Nephron progenitor cell (in vitro differentiated cells): ENCODE measurements around the gene KCNJ15.
A peak's percentile ranks its signal among the peaks of the same experiment; 100 is the strongest.

ENCODE experiments used
- DNase-seq: peaks from one replicate; pipeline ENCODE4 v3.0.0; 2021
- H3K27ac Mint-ChIP-seq: 2 replicates; pipeline ENCODE4 v1.8.0; 2021; ENCODE audit warnings: mild to moderate bottlenecking, moderate library complexity, mixed read lengths
- H3K27me3 Mint-ChIP-seq: 2 replicates; pipeline ENCODE4 v1.8.0; 2021; ENCODE audit warnings: mild to moderate bottlenecking, low read depth, mixed read lengths; ENCODE audit not compliant: poor library complexity
- H3K36me3 Mint-ChIP-seq: 2 replicates; pipeline ENCODE4 v1.8.0; 2021; ENCODE audit warnings: low read depth, mixed read lengths
- H3K4me1 Mint-ChIP-seq: 2 replicates; pipeline ENCODE4 v1.8.0; 2021; ENCODE audit warnings: mixed read lengths
- H3K4me3 Mint-ChIP-seq: 2 replicates; pipeline ENCODE4 v1.8.0; 2021; ENCODE audit warnings: mild to moderate bottlenecking, moderate library complexity, mixed read lengths
- H3K9me3 Mint-ChIP-seq: 2 replicates; pipeline ENCODE4 v1.8.0; 2021; ENCODE audit warnings: mild to moderate bottlenecking, moderate library complexity, mixed read lengths
- TF ChIP-seq, protein P1 (sequence below): fragments of 200-600 bp; sonication (generic); IDR thresholded peaks from 2 replicates; pipeline ENCODE4 v1.5.0; 2021; ENCODE audit warnings: antibody characterized with exemption

The KCNJ15 gene

DNA sequence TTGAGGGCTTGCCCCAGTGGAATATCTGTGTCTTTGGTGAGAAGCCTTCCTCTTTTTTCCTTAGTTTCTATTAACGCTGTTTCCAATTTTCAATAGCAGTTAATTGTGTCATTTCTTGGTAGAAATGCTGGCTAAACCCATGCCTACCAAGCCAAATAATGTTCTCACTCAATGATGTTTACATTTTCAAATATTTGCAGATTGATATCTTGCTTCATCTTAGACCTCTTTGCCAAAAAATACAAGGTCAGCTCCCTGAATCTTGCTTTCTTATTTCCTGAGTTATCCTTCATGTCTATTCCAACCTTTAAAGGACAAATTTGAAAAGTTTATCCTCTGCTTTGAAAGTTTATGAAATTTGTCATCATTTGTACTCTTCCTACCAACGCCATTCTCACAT is 5.1 kb downstream of the KCNJ15 start:
- peaks cover 7% of the 10 kb centered on the region for H3K27me3 Mint-ChIP-seq
- TF ChIP-seq, protein P1, sequence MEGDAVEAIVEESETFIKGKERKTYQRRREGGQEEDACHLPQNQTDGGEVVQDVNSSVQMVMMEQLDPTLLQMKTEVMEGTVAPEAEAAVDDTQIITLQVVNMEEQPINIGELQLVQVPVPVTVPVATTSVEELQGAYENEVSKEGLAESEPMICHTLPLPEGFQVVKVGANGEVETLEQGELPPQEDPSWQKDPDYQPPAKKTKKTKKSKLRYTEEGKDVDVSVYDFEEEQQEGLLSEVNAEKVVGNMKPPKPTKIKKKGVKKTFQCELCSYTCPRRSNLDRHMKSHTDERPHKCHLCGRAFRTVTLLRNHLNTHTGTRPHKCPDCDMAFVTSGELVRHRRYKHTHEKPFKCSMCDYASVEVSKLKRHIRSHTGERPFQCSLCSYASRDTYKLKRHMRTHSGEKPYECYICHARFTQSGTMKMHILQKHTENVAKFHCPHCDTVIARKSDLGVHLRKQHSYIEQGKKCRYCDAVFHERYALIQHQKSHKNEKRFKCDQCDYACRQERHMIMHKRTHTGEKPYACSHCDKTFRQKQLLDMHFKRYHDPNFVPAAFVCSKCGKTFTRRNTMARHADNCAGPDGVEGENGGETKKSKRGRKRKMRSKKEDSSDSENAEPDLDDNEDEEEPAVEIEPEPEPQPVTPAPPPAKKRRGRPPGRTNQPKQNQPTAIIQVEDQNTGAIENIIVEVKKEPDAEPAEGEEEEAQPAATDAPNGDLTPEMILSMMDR, result no peak
- peaks cover 11% of the 10 kb centered on the region for H3K4me1 Mint-ChIP-seq
- no peak overlapping the region for H3K4me3 Mint-ChIP-seq
- no peaks in the 10 kb centered on the region for H3K36me3 Mint-ChIP-seq
- no peak overlapping the region for H3K27ac Mint-ChIP-seq
- no peaks in the 10 kb centered on the region for H3K9me3 Mint-ChIP-seq
- no peak for DNase-seq

GRCh38 chr21:38263493-38263892 is 6.7 kb downstream of the KCNJ15 start:
- no peak for DNase-seq
- Mint-ChIP-seq H3K27ac (peak overlapping the region; percentile 50), H3K27me3 (peaks cover 8% of the 10 kb centered on the region), H3K4me1 (peaks cover 15% of the 10 kb centered on the region), H3K4me3 (no peak overlapping the region), H3K9me3 (no peaks in the 10 kb centered on the region), H3K36me3 (no peaks in the 10 kb centered on the region)
- TF ChIP-seq, protein P1, result no peak

- DNase-seq, result no peak
- peaks cover 4% of the 10 kb centered on the region for H3K27me3 Mint-ChIP-seq
- TF ChIP-seq, protein P1, result no peak
- peaks cover 15% of the 10 kb centered on the region for H3K4me1 Mint-ChIP-seq
- H3K4me3 Mint-ChIP-seq, result no peak overlapping the region
- no peaks in the 10 kb centered on the region for H3K9me3 Mint-ChIP-seq
- H3K27ac Mint-ChIP-seq, result no peak overlapping the region
- H3K36me3 Mint-ChIP-seq, result no peaks in the 10 kb centered on the region
Observed at GRCh38 chr21:38264571-38264970, 7.8 kb downstream of the KCNJ15 start.

GRCh38 chr21:38265166-38265565 is 8.4 kb downstream of the KCNJ15 start:
- TF ChIP-seq, protein P1, result no peak
- no peak for DNase-seq
- Mint-ChIP-seq H3K36me3 (no peaks in the 10 kb centered on the region), H3K4me1 (peaks cover 20% of the 10 kb centered on the region), H3K27me3 (peaks cover 7% of the 10 kb centered on the region), H3K9me3 (no peaks in the 10 kb centered on the region), H3K4me3 (no peak overlapping the region), H3K27ac (no peak overlapping the region)

GRCh38 chr21:38266732-38267131 is 9.9 kb downstream of the KCNJ15 start:
- Mint-ChIP-seq H3K4me3 (no peak overlapping the region), H3K27me3 (peaks cover 7% of the 10 kb centered on the region), H3K36me3 (no peaks in the 10 kb centered on the region), H3K9me3 (no peaks in the 10 kb centered on the region), H3K27ac (no peak overlapping the region), H3K4me1 (peaks cover 21% of the 10 kb centered on the region)
- TF ChIP-seq, protein P1, result no peak
- no peak for DNase-seq

DNA sequence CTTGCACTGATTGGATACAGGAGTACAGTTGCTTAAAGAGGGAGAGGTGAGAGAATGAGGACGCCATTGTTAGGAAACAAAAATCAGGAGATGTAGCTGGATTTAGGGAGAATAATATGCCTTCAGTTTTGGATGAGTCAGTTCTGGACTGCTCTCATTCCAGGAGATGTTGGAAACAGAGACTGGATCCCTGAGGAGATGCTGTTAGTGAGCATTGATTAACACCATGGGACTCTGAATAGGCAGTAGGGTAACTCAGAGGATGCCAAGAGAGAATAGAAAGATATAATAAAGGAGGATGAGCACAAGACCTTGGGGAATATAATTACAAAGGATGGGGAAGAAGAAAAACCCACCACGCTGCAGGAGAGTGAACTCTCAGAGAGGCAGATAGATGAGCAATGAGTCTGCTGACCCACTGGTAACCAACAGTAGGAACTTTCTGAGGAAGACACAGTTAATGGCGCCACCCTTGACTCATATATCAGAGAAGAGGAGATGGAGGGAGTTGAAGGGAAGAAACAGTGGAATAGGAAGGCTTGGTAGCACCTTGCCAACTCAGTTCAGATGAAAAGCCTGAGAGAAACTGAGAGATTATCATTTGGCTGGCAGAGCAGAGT is 10.5 kb downstream of the KCNJ15 start:
- Mint-ChIP-seq H3K4me3 (no peak overlapping the region), H3K27ac (no peak overlapping the region)

More for the DNA sequence above, 10.5 kb downstream of the KCNJ15 start:
- Mint-ChIP-seq H3K4me1 (peaks cover 21% of the 10 kb centered on the region), H3K36me3 (no peaks in the 10 kb centered on the region), H3K27me3 (peaks cover 7% of the 10 kb centered on the region), H3K9me3 (no peaks in the 10 kb centered on the region)
- TF ChIP-seq, protein P1, result no peak
- DNase-seq, result no peak
